HEK293T (cell line): ENCODE data around the gene GTF2H4.

Experiments
- CTCF ChIA-PET: fragments of 350-600 bp; formaldehyde crosslinking; extraction: SDS; loops from one replicate; lab custom pipeline; 2021; ENCODE audit warnings: antibody characterized with exemption, inconsistent platforms; lab: Yijun Ruan, JAX
- POLR2A ChIA-PET: fragments of 350-600 bp; formaldehyde crosslinking; extraction: SDS; loops from one replicate; lab custom pipeline; 2020; ENCODE audit warnings: antibody characterized with exemption, inconsistent platforms; lab: Yijun Ruan, JAX
- DNase-seq: peaks from one replicate; pipeline ENCODE4 v3.0.0; 2012; ENCODE audit warnings: mixed read lengths; ENCODE audit errors: extremely low spot score
- ARNT ChIP-seq: fragments of 450-650 bp; IDR thresholded peaks from 2 replicates; pipeline ENCODE4 v1.6.1; 2017; ENCODE audit warnings: mild to moderate bottlenecking
- BHLHE40 ChIP-seq: fragments of 450-650 bp; IDR thresholded peaks from 2 replicates; pipeline ENCODE4 v1.6.1; 2016; ENCODE audit warnings: mild to moderate bottlenecking, moderate library complexity, borderline replicate concordance
- CTBP1 ChIP-seq: fragments of 450-650 bp; IDR thresholded peaks from 2 replicates; pipeline ENCODE4 v1.6.1; 2016; ENCODE audit warnings: borderline replicate concordance
- ELF4 ChIP-seq: fragments of 450-650 bp; IDR thresholded peaks from 2 replicates; pipeline ENCODE4 v1.6.1; 2017; ENCODE audit warnings: antibody characterized with exemption
- FOXA1 ChIP-seq: fragments of 450-650 bp; IDR thresholded peaks from 2 replicates; pipeline ENCODE4 v1.6.1; 2016; ENCODE audit warnings: mild to moderate bottlenecking
- FOXK2 ChIP-seq: fragments of 450-650 bp; IDR thresholded peaks from 2 replicates; pipeline ENCODE4 v1.6.1; 2016; ENCODE audit warnings: mild to moderate bottlenecking
- FOXM1 ChIP-seq: fragments of 450-650 bp; IDR thresholded peaks from 2 replicates; pipeline ENCODE4 v1.6.1; 2017; ENCODE audit warnings: mild to moderate bottlenecking, borderline replicate concordance
- HDGF ChIP-seq: fragments of 450-650 bp; IDR thresholded peaks from 2 replicates; pipeline ENCODE4 v1.6.1; 2017; ENCODE audit warnings: antibody characterized with exemption, borderline replicate concordance
- L3MBTL2 ChIP-seq: fragments of 450-650 bp; conservative IDR thresholded peaks from 2 replicates; pipeline ENCODE4 v1.6.1; 2016; ENCODE audit warnings: mild to moderate bottlenecking
- LEF1 ChIP-seq: fragments of 450-650 bp; IDR thresholded peaks from 2 replicates; pipeline ENCODE4 v1.6.1; 2017; ENCODE audit warnings: mild to moderate bottlenecking, borderline replicate concordance
- NFRKB ChIP-seq: fragments of 450-650 bp; IDR thresholded peaks from 2 replicates; pipeline ENCODE4 v1.6.1; 2016; ENCODE audit warnings: mild to moderate bottlenecking, moderate library complexity
- SP1 ChIP-seq: fragments of 450-650 bp; IDR thresholded peaks from 2 replicates; pipeline ENCODE4 v1.6.1; 2017
- SUZ12 ChIP-seq: fragments of 450-650 bp; IDR thresholded peaks from 2 replicates; pipeline ENCODE4 v1.6.1; 2016; ENCODE audit warnings: mild to moderate bottlenecking
- TARDBP ChIP-seq: fragments of 450-650 bp; IDR thresholded peaks from 2 replicates; pipeline ENCODE4 v1.6.1; 2016
- ZNF384 ChIP-seq: fragments of 450-650 bp; IDR thresholded peaks from 2 replicates; pipeline ENCODE4 v1.6.1; 2016
- TF ChIP-seq, protein P1 (sequence below): fragments of 450-650 bp; IDR thresholded peaks from 2 replicates; pipeline ENCODE4 v1.6.1; 2016

The GTF2H4 gene

GRCh38 chr6:30939473-30939872, 31.5 kb downstream of the GTF2H4 start:
- POLR2A ChIA-PET: interaction anchor here (1.0 to 1.3 kb wide), 2 partner anchors 26 kb away, joined by 3 to 4 read pairs; partner anchors contain the start of gene VARS2
- DNase-seq: no peak
- CTCF ChIA-PET: interaction anchor here (0.6 to 1.0 kb wide), 2 partner anchors 140 to 522 kb away, joined by 3 to 4 read pairs; no protein-coding TSS in a partner anchor
- TF ChIP-seq ELF4 (no peak), CTBP1 (no peak), TARDBP (no peak), ZNF384 (no peak), FOXA1 (no peak)
- TF ChIP-seq, protein P1, sequence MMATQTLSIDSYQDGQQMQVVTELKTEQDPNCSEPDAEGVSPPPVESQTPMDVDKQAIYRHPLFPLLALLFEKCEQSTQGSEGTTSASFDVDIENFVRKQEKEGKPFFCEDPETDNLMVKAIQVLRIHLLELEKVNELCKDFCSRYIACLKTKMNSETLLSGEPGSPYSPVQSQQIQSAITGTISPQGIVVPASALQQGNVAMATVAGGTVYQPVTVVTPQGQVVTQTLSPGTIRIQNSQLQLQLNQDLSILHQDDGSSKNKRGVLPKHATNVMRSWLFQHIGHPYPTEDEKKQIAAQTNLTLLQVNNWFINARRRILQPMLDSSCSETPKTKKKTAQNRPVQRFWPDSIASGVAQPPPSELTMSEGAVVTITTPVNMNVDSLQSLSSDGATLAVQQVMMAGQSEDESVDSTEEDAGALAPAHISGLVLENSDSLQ: no peak

DNA sequence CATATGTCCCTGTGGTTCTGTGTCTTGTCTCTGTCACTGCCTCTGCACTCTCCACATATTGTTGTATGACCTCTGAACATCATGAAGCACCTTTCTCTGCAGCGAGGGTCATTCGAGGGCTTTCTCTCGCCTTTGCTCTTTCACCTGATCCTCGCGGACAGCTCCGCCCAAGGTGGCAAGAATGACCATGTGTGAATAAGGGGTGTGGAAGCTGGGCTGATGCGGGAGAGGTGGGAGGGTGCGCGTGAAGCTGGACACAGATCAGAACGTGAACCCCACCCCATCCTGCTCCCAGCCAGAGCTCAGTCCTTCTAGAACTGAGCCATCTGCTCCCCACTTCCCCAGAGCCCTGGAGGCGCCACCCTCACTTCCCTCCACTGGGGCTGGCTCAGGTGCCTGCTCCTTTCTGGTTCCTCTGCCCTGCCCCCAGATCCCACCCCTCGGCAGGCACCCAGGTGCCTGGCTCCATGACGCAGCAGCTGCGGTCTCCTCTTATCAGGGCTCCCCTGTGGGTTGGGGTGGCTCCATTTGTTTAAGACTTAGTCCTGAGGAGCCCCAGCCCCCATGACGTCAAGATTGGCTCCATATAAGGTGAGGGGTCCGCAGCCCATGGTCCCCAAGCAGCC, 32.5 kb downstream of the GTF2H4 start, which contains the start of gene MUCL3:
MUCL3 (plus strand) TSS at position 613 of the 626 bp plus-strand sequence. CDS start 27 bp downstream, outside the sequence.
- ChIA-PET POLR2A (interaction anchor here (1.3 kb wide), 1 partner anchor 27 kb away, joined by 4 read pairs; the partner anchor contains the start of gene VARS2), CTCF (interaction anchor here (0.8 to 1.4 kb wide), 3 partner anchors 104 to 139 kb away, joined by 3 to 4 read pairs (median 3); no protein-coding TSS in a partner anchor)
- no peak for DNase-seq
- TF ChIP-seq NFRKB (no peak), SP1 (no peak), SUZ12 (no peak), ELF4 (no peak), ZNF384 (no peak), BHLHE40 (no peak), TARDBP (no peak), HDGF (no peak), FOXK2 (no peak), FOXA1 (no peak), LEF1 (no peak), ARNT (no peak), CTBP1 (no peak), L3MBTL2 (no peak), FOXM1 (no peak)
- TF ChIP-seq, protein P1: no peak

GRCh38 chr6:30942338-30943060, 34.5 kb downstream of the GTF2H4 start:
- peak; percentile 84 for DNase-seq
- ChIA-PET CTCF (interaction anchor here (0.7 to 2.1 kb wide), 8 partner anchors 11 to 173 kb away, joined by 3 to 7 read pairs (median 3); partner anchors contain the start of genes PSORS1C1 and SFTA2), POLR2A (interaction anchor here (0.8 to 1.9 kb wide), 4 partner anchors 13 to 35 kb away, joined by 3 to 7 read pairs (median 5); partner anchors contain the start of gene VARS2)
- TF ChIP-seq, protein P1: no peak
- no peak for TF ChIP-seq LEF1
- TF ChIP-seq FOXA1: no peak
- no peak for TF ChIP-seq SP1
- TF ChIP-seq ZNF384: no peak
- no peak for TF ChIP-seq CTBP1
- TF ChIP-seq HDGF: no peak
- no peak for TF ChIP-seq NFRKB
- no peak for TF ChIP-seq ARNT
- no peak for TF ChIP-seq SUZ12

GRCh38 chr6:30944051-30944450, 36.0 kb downstream of the GTF2H4 start:
- DNase-seq: no peak
- ChIA-PET CTCF (interaction anchor here (0.9 kb wide), 1 partner anchor 126 kb away, joined by 4 read pairs; no protein-coding TSS in a partner anchor), POLR2A (interaction anchor here (1.9 kb wide), 1 partner anchor 12 kb away, joined by 7 read pairs; no protein-coding TSS in a partner anchor)
- TF ChIP-seq L3MBTL2 (no peak), TARDBP (no peak), SP1 (no peak), FOXM1 (no peak), FOXK2 (no peak), ZNF384 (no peak), NFRKB (no peak), ARNT (no peak)

- DNase-seq: no peak
- TF ChIP-seq ARNT: no peak
- no peak for TF ChIP-seq FOXM1
- CTCF ChIA-PET: interaction anchor here (0.6 to 0.9 kb wide), 2 partner anchors 30 to 125 kb away, joined by 3 to 4 read pairs; no protein-coding TSS in a partner anchor
- POLR2A ChIA-PET: no interaction called here
These were observed 37.3 kb downstream of the GTF2H4 start for GRCh38 chr6:30945281-30945680.

DNA sequence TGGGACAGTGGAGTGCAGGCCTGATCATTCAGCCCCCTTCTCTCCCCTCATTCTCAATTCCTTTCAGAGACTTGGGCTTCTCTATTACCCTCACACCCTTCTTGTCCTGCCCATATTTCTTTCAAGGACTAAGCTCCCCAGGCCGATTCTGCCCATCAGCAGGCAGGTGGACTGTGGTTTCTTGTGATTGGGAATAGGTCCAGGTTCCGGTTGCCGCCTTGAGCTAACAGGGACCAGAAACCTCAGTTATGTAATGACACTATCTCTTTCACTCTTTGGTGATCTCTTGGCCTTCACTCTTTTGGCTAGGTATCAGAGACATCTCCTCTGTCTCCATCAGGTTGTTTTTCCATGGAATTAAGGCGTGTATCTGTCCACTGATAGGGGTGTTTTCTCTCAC, 39.2 kb downstream of the GTF2H4 start:
- DNase-seq: no peak
- CTCF ChIA-PET: no interaction called here
- no peak for TF ChIP-seq SUZ12
- no peak for TF ChIP-seq L3MBTL2
- TF ChIP-seq ZNF384: no peak
- no peak for TF ChIP-seq CTBP1
- no peak for TF ChIP-seq NFRKB
- TF ChIP-seq, protein P1: no peak
- no peak for TF ChIP-seq ARNT
- no peak for TF ChIP-seq HDGF
- no peak for TF ChIP-seq ELF4
- TF ChIP-seq TARDBP: no peak
- no peak for TF ChIP-seq BHLHE40
- no peak for TF ChIP-seq LEF1
- no peak for TF ChIP-seq FOXM1
- TF ChIP-seq FOXA1: no peak
- TF ChIP-seq FOXK2: no peak
- POLR2A ChIA-PET: no interaction called here
